ENCODE measurements around the gene JADE2. TPM values are rescaled to one million over a fixed set of nuclear protein-coding genes. Genes with fewer than 3 reads are reported as not detected.

JADE2 gene
- total RNA-seq, 1 donor from 2014 or later: 3.0 TPM

GRCh38 chr5:134604908-134605307, 79.4 kb downstream of the JADE2 start:
- Mint-ChIP-seq H3K27ac (ENCODE audit: unreplicated experiment) (no peak overlapping the region), H3K4me1 (ENCODE audit: unreplicated experiment) (no peaks in the 10 kb centered on the region), H3K36me3 (ENCODE audit: low read depth, unreplicated experiment) (peaks cover 14% of the 10 kb centered on the region), H3K4me3 (ENCODE audit: unreplicated experiment) (no peak overlapping the region), H3K27me3 (ENCODE audit: unreplicated experiment) (peaks cover 3% of the 10 kb centered on the region), H3K9me3 (ENCODE audit: unreplicated experiment) (no peaks in the 10 kb centered on the region)
- no peak for DNase-seq (ENCODE audit: low spot score)
- no peak for TF ChIP-seq CTCF (IDR thresholded peaks at IDR 0.05; ENCODE audit: unreplicated experiment)

GRCh38 chr5:134606726-134607125, 81.3 kb downstream of the JADE2 start:
- H3K27ac Mint-ChIP-seq (ENCODE audit: unreplicated experiment): no peak overlapping the region
- no peaks in the 10 kb centered on the region for H3K4me1 Mint-ChIP-seq (ENCODE audit: unreplicated experiment)
- TF ChIP-seq CTCF (IDR thresholded peaks at IDR 0.05; ENCODE audit: unreplicated experiment): no peak
- H3K36me3 Mint-ChIP-seq (ENCODE audit: low read depth, unreplicated experiment): peaks cover 17% of the 10 kb centered on the region
- H3K4me3 Mint-ChIP-seq (ENCODE audit: unreplicated experiment): no peak overlapping the region
- no peaks in the 10 kb centered on the region for H3K9me3 Mint-ChIP-seq (ENCODE audit: unreplicated experiment)
- H3K27me3 Mint-ChIP-seq (ENCODE audit: unreplicated experiment): peaks cover 3% of the 10 kb centered on the region
- no peak for DNase-seq (ENCODE audit: low spot score)

- Mint-ChIP-seq H3K9me3 (ENCODE audit: unreplicated experiment) (no peaks in the 10 kb centered on the region), H3K27ac (ENCODE audit: unreplicated experiment) (no peak overlapping the region), H3K36me3 (ENCODE audit: low read depth, unreplicated experiment) (peaks cover 26% of the 10 kb centered on the region), H3K27me3 (ENCODE audit: unreplicated experiment) (peaks cover 3% of the 10 kb centered on the region), H3K4me1 (ENCODE audit: unreplicated experiment) (no peaks in the 10 kb centered on the region), H3K4me3 (ENCODE audit: unreplicated experiment) (no peak overlapping the region)
- no peak for DNase-seq (ENCODE audit: low spot score)
- no peak for TF ChIP-seq CTCF (IDR thresholded peaks at IDR 0.05; ENCODE audit: unreplicated experiment)
Observed at GRCh38 chr5:134608555-134608954, 83.1 kb downstream of the JADE2 start.

DNA sequence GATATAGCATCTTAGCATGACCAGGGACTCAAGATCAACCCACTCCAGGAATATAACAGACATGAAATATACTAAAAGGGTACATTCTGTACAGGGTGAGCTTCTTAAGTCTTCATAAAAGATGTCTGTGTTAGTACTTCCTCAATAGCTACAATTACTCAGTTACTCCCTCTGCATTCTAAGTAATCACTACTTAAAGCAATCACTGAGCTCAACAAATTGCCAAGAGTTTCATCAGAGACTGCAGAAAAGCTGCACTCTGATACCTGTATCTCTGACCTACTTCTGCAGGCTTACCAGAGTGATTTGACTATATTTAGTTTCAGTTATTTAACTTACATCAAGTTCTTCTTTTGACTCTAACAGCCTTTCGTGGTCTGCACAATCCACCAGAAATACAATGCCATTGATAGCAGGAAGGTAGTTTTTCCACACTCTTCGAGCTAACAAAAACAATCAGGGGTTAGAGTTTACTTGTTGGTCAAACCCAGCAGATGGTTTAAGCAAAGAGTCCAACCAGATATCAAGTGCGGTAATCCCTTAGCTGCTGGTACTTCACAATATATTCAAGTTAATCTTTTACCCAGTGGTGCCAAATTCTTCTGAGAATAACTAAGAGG, 83.9 kb downstream of the JADE2 start:
- no peak for TF ChIP-seq CTCF (IDR thresholded peaks at IDR 0.05; ENCODE audit: unreplicated experiment)
- peaks cover 3% of the 10 kb centered on the region for H3K27me3 Mint-ChIP-seq (ENCODE audit: unreplicated experiment)
- H3K9me3 Mint-ChIP-seq (ENCODE audit: unreplicated experiment): no peaks in the 10 kb centered on the region
- H3K4me1 Mint-ChIP-seq (ENCODE audit: unreplicated experiment): no peaks in the 10 kb centered on the region
- H3K4me3 Mint-ChIP-seq (ENCODE audit: unreplicated experiment): no peak overlapping the region
- H3K27ac Mint-ChIP-seq (ENCODE audit: unreplicated experiment): no peak overlapping the region
- no peak for DNase-seq (ENCODE audit: low spot score)
- H3K36me3 Mint-ChIP-seq (ENCODE audit: low read depth, unreplicated experiment): peaks cover 32% of the 10 kb centered on the region

- Mint-ChIP-seq H3K4me1 (ENCODE audit: unreplicated experiment) (no peaks in the 10 kb centered on the region), H3K4me3 (ENCODE audit: unreplicated experiment) (no peak overlapping the region), H3K36me3 (ENCODE audit: low read depth, unreplicated experiment) (peaks cover 35% of the 10 kb centered on the region), H3K9me3 (ENCODE audit: unreplicated experiment) (no peaks in the 10 kb centered on the region), H3K27me3 (ENCODE audit: unreplicated experiment) (peaks cover 3% of the 10 kb centered on the region), H3K27ac (ENCODE audit: unreplicated experiment) (no peak overlapping the region)
- TF ChIP-seq CTCF (IDR thresholded peaks at IDR 0.05; ENCODE audit: unreplicated experiment): no peak
- no peak for DNase-seq (ENCODE audit: low spot score)
Observed at GRCh38 chr5:134610725-134611124, 85.3 kb downstream of the JADE2 start.

All from endothelial cell (in vitro differentiated cells).